K562 (cell line): ENCODE results near the gene IRF9. TPM values are rescaled to one million over a fixed set of nuclear protein-coding genes. Genes with fewer than 3 reads are reported as not detected.
A peak's percentile ranks its signal among the peaks of the same experiment; 100 is the strongest.

ENCODE experiments used
- ATAC-seq: fragments of 200-7000 bp; cut with Tn5 transposase; 3 replicates; pipeline ENCODE4 v1.9.1; 2020; ENCODE audit warnings: moderate library complexity
- BruUV-seq: library from RNA; stranded (reverse); fragments of 400-500 nt; replicated peaks from 2 replicates; lab custom pipeline; 2021; lab: Mats Ljungman, UMichigan
- CTCF ChIA-PET: fragments of 300-600 bp; formaldehyde crosslinking; extraction: SDS; loops from one replicate; lab custom pipeline; 2021; ENCODE audit warnings: low intra/inter-chr PET ratio; lab: Yijun Ruan, JAX
- POLR2A ChIA-PET: fragments of 300-600, 350-650 bp; sonication (Branson Sonifier 250); formaldehyde crosslinking; extraction: SDS; loops from one replicate; lab custom pipeline; 2021; ENCODE audit warnings: antibody characterized with exemption, inconsistent platforms; lab: Yijun Ruan, JAX
- DNase-seq, 4 experiments: peaks; one replicate each; pipeline versions ENCODE4 v3.0.0 to v3.0.0-alpha.2; 2011 to 2018; ENCODE audit warnings: low spot score in 3 of 4, mixed read lengths in 3 of 4; ENCODE audit errors: extremely low read depth in 1 of 4
- FAIRE-seq: peaks from 2 replicates; lab custom pipeline; 2011; peaks lifted over from hg19 to GRCh38; lab: Jason Lieb, UNC
- H2AFZ ChIP-seq: 2 replicates; pipeline ENCODE4 v1.6.0; 2011; ENCODE audit warnings: low read depth, low read length, control low read depth, inconsistent platforms
- H3K27ac ChIP-seq: fragments of 200-600 bp; 3 replicates; pipeline ENCODE4 v1.8.0; 2011; ENCODE audit warnings: low read depth, mild to moderate bottlenecking, control low read depth, inconsistent platforms, low read length, moderate library complexity, mixed read lengths; ENCODE audit errors: extremely low read depth
- H3K27me3 ChIP-seq, 2 experiments: fragments of 300-600 bp in 1 of 2; 2 replicates in 1 of 2; 3 replicates in 1 of 2; pipeline versions ENCODE4 v1.6.0 to v1.8.0; 2011; ENCODE audit warnings: inconsistent platforms in 2 of 2, low read length in 2 of 2, mild to moderate bottlenecking in 1 of 2, mixed read lengths in 1 of 2, moderate library complexity in 1 of 2; ENCODE audit not compliant: control insufficient read depth in 2 of 2, insufficient read depth in 2 of 2
- H3K36me3 ChIP-seq: fragments of 300-600 bp; 3 replicates; pipeline ENCODE4 v1.8.0; 2011; ENCODE audit warnings: mild to moderate bottlenecking, low read length, inconsistent platforms; ENCODE audit not compliant: control insufficient read depth, insufficient read depth
- H3K4me1 ChIP-seq, 2 experiments: fragments of 200-600 bp in 1 of 2; replicated peaks in 1 of 2; 2 replicates in 1 of 2; 3 replicates in 1 of 2; pipeline versions ENCODE4 v1.5.1 to v1.8.0; 2011; ENCODE audit warnings: inconsistent platforms in 2 of 2, low read length in 2 of 2, mild to moderate bottlenecking in 1 of 2, mixed read lengths in 1 of 2, moderate library complexity in 1 of 2; ENCODE audit not compliant: control insufficient read depth in 2 of 2, insufficient read depth in 2 of 2
- H3K4me2 ChIP-seq: 2 replicates; pipeline ENCODE4 v1.6.1; 2011; ENCODE audit warnings: low read length, control low read depth, inconsistent platforms, mixed read lengths; ENCODE audit not compliant: insufficient read depth
- H3K4me3 ChIP-seq: fragments of 200-600 bp; sonication (generic), shearing (Covaris generic); 2 replicates; pipeline ENCODE4 v1.5.1; 2016; ENCODE audit warnings: control low read depth, inconsistent platforms
- H3K79me2 ChIP-seq: fragments of 200-600 bp; 3 replicates; pipeline ENCODE4 v1.8.0; 2011; ENCODE audit warnings: low read length, inconsistent platforms; ENCODE audit not compliant: control insufficient read depth, insufficient read depth
- H3K9ac ChIP-seq, 2 experiments: 2 replicates each; pipeline versions ENCODE4 v1.6.0 to v1.6.1; 2011; ENCODE audit warnings: low read depth in 2 of 2, low read length in 2 of 2, control low read depth in 1 of 2, inconsistent platforms in 1 of 2, mild to moderate bottlenecking in 1 of 2, mixed read lengths in 1 of 2; ENCODE audit not compliant: insufficient read depth in 1 of 2
- H3K9me1 ChIP-seq: one replicate; pipeline ENCODE4 v1.6.0; 2011; ENCODE audit warnings: inconsistent platforms, mild to moderate bottlenecking, low read length, moderate library complexity; ENCODE audit not compliant: control insufficient read depth, insufficient read depth
- H3K9me3 ChIP-seq: replicated peaks from 2 replicates; pipeline ENCODE4 v1.5.1; 2011; ENCODE audit warnings: low read depth, low read length, inconsistent platforms; ENCODE audit not compliant: control insufficient read depth, insufficient read depth
- H4K20me1 ChIP-seq: replicated peaks from 2 replicates; pipeline ENCODE4 v1.6.1; 2011; ENCODE audit warnings: low read length, inconsistent platforms, mixed read lengths; ENCODE audit not compliant: control insufficient read depth, insufficient read depth
- BDP1 ChIP-seq: IDR thresholded peaks from 3 replicates; pipeline ENCODE4 v1.6.1; 2011; ENCODE audit not compliant: insufficient read length, insufficient read depth
- CBX1 ChIP-seq: sonication (generic); IDR thresholded peaks from 2 replicates; pipeline ENCODE4 v1.6.1; 2016; ENCODE audit warnings: antibody characterized with exemption, low read depth, mild to moderate bottlenecking
- MEF2D ChIP-seq: conservative IDR thresholded peaks from 2 replicates; pipeline ENCODE4 v1.6.1; 2016; ENCODE audit warnings: low read depth, missing genetic modification characterization, missing compliant biosample characterization
- RAD51 ChIP-seq: fragments of 450-650 bp; IDR thresholded peaks from 2 replicates; pipeline ENCODE4 v1.7.1; 2016; ENCODE audit warnings: low read depth, mild to moderate bottlenecking, borderline replicate concordance
- SETDB1 ChIP-seq: IDR thresholded peaks from one replicate; pipeline ENCODE4 v1.6.1; 2012; ENCODE audit warnings: low read length, control low read depth, inconsistent platforms
- TBP ChIP-seq: optimal IDR thresholded peaks from 2 replicates; pipeline ENCODE3; 2011; ENCODE audit warnings: low read depth, low read length, improper control_type of control experiment
- ZNF263 ChIP-seq: sonication (generic); formaldehyde crosslinking; IDR thresholded peaks from 2 replicates; pipeline ENCODE4 v1.8.0; 2022; ENCODE audit warnings: mild to moderate bottlenecking, missing genetic modification reagents, borderline replicate concordance
- ZNF282 ChIP-seq: sonication (generic); formaldehyde crosslinking; IDR thresholded peaks from 2 replicates; pipeline ENCODE4 v1.8.1; 2023; ENCODE audit warnings: missing genetic modification reagents
- ZNF589 ChIP-seq: fragments of 200-800 bp; sonication (Bioruptor generic); IDR thresholded peaks from 2 replicates; pipeline ENCODE4 v1.6.1; 2016; ENCODE audit warnings: low read depth, missing genetic modification characterization, missing compliant biosample characterization
- ZNF785 ChIP-seq: fragments of 250-450 bp; sonication (Bioruptor Pico); IDR thresholded peaks from 2 replicates; pipeline ENCODE4 v1.4.0; 2020; ENCODE audit warnings: mild to moderate bottlenecking
- WGBS: fragments of 100-300 bp; shearing (Covaris generic); methylation state at CpG from one replicate; pipeline ENCODE4 v1.1.6; 2016; ENCODE audit warnings: low coverage, mixed read lengths; ENCODE audit not compliant: insufficient coverage; ENCODE audit errors: missing lambda C conversion rate; 5-methylcytosine and 5-hydroxymethylcytosine counted together
- in situ Hi-C: fragments of 300-500 bp; cut with MboI; formaldehyde crosslinking; loops from 4 replicates; pipeline ENCODE4 v1.15.0; 2018; ENCODE audit warnings: inconsistent platforms, mixed read lengths
- intact Hi-C: fragments of 100-400 bp; cut with micrococcal nuclease; formaldehyde crosslinking; loops from 2 replicates; pipeline ENCODE4 v1.14.2; 2022
- polyA plus RNA-seq, 8 experiments: library from polyadenylated mRNA; depleted of rRNA in 4 of 8; stranded (reverse) in 5 of 8; unstranded in 3 of 8; fragments of >200 nt; fragmentation: Nextera tagmentation in 2 of 8; fragmentation: Illumina TruSeq in 1 of 8; extraction: Ambion mirVana in 2 of 8; extraction: Trizol in 1 of 8; gene quantifications; 2 replicates each; pipeline versions ENCODE4 v1.2.1 to v1.2.3, GENCODE V29; 2011 to 2014; ENCODE audit warnings: inconsistent platforms in 1 of 8, missing spikeins in 1 of 8
- total RNA-seq, 7 experiments: library from RNA; depleted of rRNA in 6 of 7; stranded (reverse); fragments of >200 nt in 6 of 7; fragmentation: Illumina TruSeq in 2 of 7; extraction: Trizol in 2 of 7; gene quantifications; 2 replicates each; pipeline versions ENCODE4 v1.2.1 to v1.2.3, GENCODE V29; 2011 to 2021; ENCODE audit warnings: low replicate concordance in 1 of 7
- TF ChIP-seq, protein P1 (sequence below): fragments of 450-650 bp; IDR thresholded peaks from 2 replicates; pipeline ENCODE4 v1.6.1; 2018; ENCODE audit not compliant: partially characterized antibody
- TF ChIP-seq, protein P2 (sequence below): fragments of 250-450 bp; sonication (Bioruptor Pico); IDR thresholded peaks from 2 replicates; pipeline ENCODE4 v1.5.0; 2020; ENCODE audit warnings: mild to moderate bottlenecking
- TF ChIP-seq, protein P3 (sequence below): fragments of 450-650 bp; IDR thresholded peaks from 2 replicates; pipeline ENCODE4 v1.6.1; 2017; ENCODE audit warnings: mild to moderate bottlenecking, moderate library complexity
- TF ChIP-seq, protein P4 (sequence below): fragments of 450-650 bp; IDR thresholded peaks from 2 replicates; pipeline ENCODE4 v1.6.1; 2016

The IRF9 gene
- total and polyA plus RNA-seq, 9 of the 15 experiments (the other 6 are each of a cell fraction or from before 2014, with no cell fraction given): 0.79 to 14.8 (median 6.1) TPM

DNA sequence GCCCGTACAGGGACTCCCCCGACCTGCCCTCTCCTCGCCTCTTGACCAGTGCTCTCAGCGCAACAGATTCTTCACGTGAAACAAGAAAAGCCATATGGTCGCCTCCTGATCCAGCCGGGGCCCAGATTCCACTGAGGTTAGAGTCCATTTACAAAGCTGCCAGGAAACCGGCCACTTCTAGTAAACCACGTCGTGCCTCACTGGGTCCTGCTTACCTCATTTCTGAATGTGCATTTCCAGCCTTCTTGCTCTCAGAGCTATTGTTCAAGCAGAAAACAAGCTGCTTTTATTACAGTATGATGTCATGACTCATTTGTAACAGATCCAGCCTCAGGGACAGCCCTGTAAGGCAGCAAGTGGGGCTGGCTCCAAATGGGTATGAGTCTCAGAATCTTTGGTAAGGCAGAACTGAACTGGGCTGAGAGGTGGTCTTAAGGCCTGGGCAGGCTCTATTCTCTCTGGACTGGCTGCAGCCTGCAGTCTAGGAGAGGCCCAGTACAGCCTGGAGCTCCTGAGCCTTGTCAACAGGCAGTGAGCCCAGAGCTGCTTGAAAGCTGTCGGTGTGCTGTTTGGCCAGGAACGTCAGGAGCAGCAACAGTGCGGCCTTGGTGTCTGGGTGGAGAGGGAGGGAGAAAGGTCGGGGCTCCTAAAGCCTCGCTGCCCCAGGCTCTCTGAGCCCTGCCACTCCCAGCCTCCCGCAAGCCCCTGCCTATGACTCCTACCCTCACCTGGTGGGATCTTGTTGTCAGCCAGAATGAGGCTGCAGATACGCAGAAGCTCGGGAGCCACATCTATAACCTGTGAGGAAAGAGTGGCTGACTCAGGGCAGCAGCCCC lies 19.1 kb downstream of the IRF9 start:
- no peak for FAIRE-seq
- BruUV-seq: no TSS peak
- 84% methylated on average over 9 of the region's 18 CpGs for WGBS
- in situ Hi-C loops (no loop called here), intact Hi-C loops (no loop called here)
- peak overlapping the region in 1 of 2 experiments; percentile 64; a peak in 1 of 4 replicates for H3K9ac ChIP-seq
- no peak; the same call in 2 of the 3 replicates for ATAC-seq
- POLR2A ChIA-PET: interaction anchor here (0.9 to 1.4 kb wide), 4 partner anchors 10 to 19 kb away, joined by 3 to 5 read pairs (median 4); partner anchors contain the start of genes IRF9 and TM9SF1
- H3K4me1 ChIP-seq: no peaks in the 10 kb centered on the region; a peak in 2 of 5 replicates
- H3K4me2 ChIP-seq: no peak overlapping the region
- DNase-seq: no peak
- H3K9me3 ChIP-seq: no peaks in the 10 kb centered on the region
- H3K4me3 ChIP-seq: no peak overlapping the region
- no peaks in the 10 kb centered on the region for H3K27me3 ChIP-seq
- no peak overlapping the region for H3K27ac ChIP-seq
- H2AFZ ChIP-seq: no peak overlapping the region
- no peaks in the 10 kb centered on the region for H3K79me2 ChIP-seq
- no peaks in the 10 kb centered on the region for H4K20me1 ChIP-seq
- no peaks in the 10 kb centered on the region for H3K9me1 ChIP-seq
- CTCF ChIA-PET: no interaction called here
- peaks cover 65% of the 10 kb centered on the region; the same call in 2 of the 3 replicates for H3K36me3 ChIP-seq
- TF ChIP-seq, protein P1, sequence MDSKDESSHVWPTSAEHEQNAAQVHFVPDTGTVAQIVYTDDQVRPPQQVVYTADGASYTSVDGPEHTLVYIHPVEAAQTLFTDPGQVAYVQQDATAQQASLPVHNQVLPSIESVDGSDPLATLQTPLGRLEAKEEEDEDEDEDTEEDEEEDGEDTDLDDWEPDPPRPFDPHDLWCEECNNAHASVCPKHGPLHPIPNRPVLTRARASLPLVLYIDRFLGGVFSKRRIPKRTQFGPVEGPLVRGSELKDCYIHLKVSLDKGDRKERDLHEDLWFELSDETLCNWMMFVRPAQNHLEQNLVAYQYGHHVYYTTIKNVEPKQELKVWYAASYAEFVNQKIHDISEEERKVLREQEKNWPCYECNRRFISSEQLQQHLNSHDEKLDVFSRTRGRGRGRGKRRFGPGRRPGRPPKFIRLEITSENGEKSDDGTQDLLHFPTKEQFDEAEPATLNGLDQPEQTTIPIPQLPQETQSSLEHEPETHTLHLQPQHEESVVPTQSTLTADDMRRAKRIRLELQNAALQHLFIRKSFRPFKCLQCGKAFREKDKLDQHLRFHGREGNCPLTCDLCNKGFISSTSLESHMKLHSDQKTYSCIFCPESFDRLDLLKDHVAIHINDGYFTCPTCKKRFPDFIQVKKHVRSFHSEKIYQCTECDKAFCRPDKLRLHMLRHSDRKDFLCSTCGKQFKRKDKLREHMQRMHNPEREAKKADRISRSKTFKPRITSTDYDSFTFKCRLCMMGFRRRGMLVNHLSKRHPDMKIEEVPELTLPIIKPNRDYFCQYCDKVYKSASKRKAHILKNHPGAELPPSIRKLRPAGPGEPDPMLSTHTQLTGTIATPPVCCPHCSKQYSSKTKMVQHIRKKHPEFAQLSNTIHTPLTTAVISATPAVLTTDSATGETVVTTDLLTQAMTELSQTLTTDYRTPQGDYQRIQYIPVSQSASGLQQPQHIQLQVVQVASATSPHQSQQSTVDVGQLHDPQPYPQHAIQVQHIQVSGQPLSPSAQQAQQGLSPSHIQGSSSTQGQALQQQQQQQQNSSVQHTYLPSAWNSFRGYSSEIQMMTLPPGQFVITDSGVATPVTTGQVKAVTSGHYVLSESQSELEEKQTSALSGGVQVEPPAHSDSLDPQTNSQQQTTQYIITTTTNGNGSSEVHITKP: no peak
- TF ChIP-seq RAD51 (no peak), MEF2D (tag) (no peak), ZNF282 (no peak), ZNF589 (CRISPR knock-in tag) (no peak), BDP1 (no peak), SETDB1 (no peak), TBP (no peak), CBX1 (no peak), ZNF785 (CRISPR knock-in tag) (no peak), ZNF263 (CRISPR knock-in tag) (no peak)
- TF ChIP-seq, protein P2, sequence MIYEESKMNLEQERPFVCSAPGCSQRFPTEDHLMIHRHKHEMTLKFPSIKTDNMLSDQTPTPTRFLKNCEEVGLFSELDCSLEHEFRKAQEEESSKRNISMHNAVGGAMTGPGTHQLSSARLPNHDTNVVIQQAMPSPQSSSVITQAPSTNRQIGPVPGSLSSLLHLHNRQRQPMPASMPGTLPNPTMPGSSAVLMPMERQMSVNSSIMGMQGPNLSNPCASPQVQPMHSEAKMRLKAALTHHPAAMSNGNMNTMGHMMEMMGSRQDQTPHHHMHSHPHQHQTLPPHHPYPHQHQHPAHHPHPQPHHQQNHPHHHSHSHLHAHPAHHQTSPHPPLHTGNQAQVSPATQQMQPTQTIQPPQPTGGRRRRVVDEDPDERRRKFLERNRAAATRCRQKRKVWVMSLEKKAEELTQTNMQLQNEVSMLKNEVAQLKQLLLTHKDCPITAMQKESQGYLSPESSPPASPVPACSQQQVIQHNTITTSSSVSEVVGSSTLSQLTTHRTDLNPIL (CRISPR knock-in tag): no peak
- TF ChIP-seq, protein P3, sequence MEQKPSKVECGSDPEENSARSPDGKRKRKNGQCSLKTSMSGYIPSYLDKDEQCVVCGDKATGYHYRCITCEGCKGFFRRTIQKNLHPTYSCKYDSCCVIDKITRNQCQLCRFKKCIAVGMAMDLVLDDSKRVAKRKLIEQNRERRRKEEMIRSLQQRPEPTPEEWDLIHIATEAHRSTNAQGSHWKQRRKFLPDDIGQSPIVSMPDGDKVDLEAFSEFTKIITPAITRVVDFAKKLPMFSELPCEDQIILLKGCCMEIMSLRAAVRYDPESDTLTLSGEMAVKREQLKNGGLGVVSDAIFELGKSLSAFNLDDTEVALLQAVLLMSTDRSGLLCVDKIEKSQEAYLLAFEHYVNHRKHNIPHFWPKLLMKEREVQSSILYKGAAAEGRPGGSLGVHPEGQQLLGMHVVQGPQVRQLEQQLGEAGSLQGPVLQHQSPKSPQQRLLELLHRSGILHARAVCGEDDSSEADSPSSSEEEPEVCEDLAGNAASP: no peak
- TF ChIP-seq, protein P4, sequence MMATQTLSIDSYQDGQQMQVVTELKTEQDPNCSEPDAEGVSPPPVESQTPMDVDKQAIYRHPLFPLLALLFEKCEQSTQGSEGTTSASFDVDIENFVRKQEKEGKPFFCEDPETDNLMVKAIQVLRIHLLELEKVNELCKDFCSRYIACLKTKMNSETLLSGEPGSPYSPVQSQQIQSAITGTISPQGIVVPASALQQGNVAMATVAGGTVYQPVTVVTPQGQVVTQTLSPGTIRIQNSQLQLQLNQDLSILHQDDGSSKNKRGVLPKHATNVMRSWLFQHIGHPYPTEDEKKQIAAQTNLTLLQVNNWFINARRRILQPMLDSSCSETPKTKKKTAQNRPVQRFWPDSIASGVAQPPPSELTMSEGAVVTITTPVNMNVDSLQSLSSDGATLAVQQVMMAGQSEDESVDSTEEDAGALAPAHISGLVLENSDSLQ: no peak
